GM19438 (cell line): ENCODE results near the gene AGFG2.
"Not testable (repeated sequence)": the region's sequence is repeated elsewhere in the genome, so short reads cannot be mapped to it uniquely, and the experiment has no call there.

Experiments
- ATAC-seq: cut with Tn5 transposase; IDR thresholded peaks from one replicate; pipeline ENCODE4 v1.9.1; 2021; ENCODE audit warnings: low read depth; ENCODE audit not compliant: unreplicated experiment

Gene AGFG2

GRCh38 chr7:100547872-100548271 is 8.9 kb downstream of the AGFG2 start:
- ATAC-seq: no peak

DNA sequence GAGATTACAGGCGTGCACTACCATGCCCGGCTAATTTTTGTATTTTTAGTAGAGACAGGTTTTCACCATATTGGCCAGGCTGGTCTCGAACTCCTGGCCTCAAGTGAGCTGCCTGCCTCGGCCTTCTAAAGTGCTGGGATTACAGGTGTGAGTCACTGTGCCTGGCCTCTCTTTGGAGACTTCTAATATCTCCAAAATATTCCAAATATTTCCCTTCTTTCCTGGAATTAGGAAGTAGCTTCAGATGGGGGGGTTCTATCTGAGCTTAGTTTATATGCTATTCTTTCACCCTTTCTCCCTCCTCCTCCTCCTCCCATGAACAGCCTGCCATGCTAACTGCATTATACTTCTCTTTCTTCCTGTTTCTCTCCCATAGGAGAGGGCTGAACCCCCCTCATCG is 9.4 kb downstream of the AGFG2 start:
- not testable (repeated sequence) for ATAC-seq

DNA sequence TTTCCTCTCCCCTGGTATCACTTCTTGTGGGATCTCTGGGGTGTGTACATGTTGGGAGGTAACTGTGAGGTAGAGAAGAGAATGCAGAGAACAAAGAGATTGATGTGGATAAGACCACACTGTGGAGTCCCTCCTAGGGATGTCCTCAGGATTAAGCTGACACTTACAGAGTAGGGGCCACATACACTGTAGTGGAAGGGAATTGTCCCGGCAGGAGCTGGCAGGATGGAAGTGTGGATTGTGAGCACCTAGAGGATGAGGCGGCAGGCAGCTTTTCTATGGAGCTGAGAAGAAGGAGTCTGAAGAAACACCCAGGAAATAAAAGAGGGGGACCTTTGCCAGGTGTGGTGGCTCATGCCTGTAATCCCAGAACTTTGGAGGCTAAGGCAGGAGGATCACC is 13.5 kb downstream of the AGFG2 start:
- ATAC-seq: no peak

GRCh38 chr7:100553032-100553431 is 14.0 kb downstream of the AGFG2 start:
- no peak for ATAC-seq

- ATAC-seq: no peak
Measured at GRCh38 chr7:100555701-100556100, 16.7 kb downstream of the AGFG2 start.

- no peak for ATAC-seq
Measured at GRCh38 chr7:100556541-100556940, 17.5 kb downstream of the AGFG2 start.

- ATAC-seq: no peak
Measured at GRCh38 chr7:100559127-100559526, 20.1 kb downstream of the AGFG2 start.

DNA sequence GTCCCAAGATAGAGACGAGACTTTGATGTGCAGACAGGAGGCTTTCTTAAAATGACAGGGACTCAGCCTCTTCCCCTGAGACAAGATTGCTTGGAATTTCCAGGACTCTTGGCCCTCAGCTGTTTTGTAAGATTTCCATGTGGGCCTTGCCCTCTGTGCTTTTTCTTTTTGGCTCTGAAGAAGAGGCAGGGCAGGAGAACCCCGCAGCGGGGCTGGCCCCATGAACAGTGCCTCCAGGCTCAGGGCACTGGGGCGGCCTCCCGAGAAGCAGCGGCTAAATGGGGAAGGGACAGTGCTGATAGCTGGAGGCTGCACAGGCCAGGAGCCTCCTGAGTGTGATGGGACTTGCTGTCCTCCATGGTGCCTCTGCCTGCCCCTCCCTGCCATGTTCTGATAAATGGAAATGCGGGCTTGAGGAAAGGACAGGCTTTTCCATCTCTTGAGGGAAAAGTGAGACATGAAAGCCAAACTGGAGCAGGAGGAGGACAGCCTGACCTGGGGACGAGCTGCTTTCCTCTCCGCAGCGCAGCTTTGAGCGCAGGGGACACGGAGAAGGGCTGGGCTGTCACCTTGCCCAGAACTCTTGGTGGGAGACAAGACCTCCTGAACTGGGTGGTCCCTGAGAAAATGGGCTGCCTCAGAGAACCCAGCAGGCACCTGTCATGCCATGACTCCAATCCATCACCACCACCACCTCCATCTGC is 22.6 kb downstream of the AGFG2 start:
- ATAC-seq: no peak

GRCh38 chr7:100562195-100563099 is 23.4 kb downstream of the AGFG2 start:
- no peak for ATAC-seq

DNA sequence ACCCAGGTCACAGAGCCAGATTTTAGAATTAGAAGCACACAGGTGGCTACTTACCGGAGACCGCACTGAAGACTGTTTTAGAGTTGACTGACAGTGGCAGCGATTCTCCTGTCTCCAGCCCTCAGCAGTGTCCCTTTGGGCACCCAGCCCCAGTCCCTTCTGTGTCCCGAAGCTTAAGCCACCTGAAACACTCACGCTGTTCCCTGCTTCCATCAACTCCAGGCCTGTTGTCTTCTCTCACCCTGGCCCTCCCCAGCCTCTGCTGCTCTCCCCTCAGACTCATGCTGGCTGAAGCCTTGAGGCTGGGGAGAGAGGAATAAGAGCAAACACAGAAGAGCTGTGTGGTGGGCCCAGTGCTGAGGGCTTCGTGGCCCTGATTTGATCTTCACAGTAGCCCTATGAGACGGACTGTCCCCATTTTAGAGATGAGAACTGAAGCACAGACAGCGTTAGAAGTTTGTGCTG is 24.1 kb downstream of the AGFG2 start:
- ATAC-seq: no peak

GRCh38 chr7:100563809-100564400 is 24.9 kb downstream of the AGFG2 start:
- peak; percentile 58 for ATAC-seq

GRCh38 chr7:100564405-100564804 is 25.4 kb downstream of the AGFG2 start:
- not testable (repeated sequence) for ATAC-seq

DNA sequence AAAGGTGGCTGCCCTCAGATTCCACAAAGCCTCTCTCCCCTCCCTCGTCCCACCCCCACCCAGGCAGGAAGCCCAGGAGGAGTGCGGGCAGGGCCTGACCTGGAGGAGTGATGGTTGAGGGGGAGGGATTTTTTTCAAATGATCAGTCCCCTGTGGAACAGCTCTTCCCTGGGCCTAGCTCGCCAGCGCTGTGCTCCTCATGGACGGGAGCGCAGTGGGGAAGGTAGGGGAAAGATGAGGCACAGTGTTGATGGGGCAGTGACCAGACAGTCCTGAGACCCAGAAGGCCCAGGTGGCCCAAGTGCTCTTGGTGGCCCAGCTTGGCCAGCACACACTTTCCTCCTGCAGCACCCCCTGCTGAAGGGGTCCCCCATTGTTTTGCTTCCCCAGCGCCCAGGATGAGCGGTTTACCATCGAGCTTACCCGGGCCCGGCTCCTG is 26.1 kb downstream of the AGFG2 start:
- no peak for ATAC-seq

DNA sequence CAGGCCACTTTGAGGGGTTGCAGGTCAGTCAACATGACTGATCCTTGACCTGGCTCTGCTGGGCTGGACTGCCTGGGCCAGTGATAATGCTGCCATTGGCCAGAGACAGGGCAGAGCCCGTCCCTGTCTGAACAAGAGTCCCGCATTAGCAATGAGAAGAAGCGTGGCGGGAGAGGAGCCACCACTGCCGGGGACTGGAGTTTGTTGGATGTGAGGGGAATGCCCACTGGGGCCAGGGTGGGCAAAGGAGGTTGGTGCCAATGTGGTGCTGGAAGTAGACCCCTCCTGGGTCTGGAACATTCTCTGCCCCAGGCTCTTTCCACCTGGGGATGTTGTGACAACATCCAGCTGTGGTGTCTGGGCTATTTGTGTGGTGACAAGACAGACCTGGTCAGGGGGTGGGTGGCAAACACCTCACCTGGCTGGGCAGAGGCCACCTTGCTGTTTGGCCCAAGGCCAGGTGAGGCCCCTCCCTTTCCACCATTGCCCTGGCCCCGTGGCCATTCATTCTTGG is 27.1 kb downstream of the AGFG2 start:
- no peak for ATAC-seq

DNA sequence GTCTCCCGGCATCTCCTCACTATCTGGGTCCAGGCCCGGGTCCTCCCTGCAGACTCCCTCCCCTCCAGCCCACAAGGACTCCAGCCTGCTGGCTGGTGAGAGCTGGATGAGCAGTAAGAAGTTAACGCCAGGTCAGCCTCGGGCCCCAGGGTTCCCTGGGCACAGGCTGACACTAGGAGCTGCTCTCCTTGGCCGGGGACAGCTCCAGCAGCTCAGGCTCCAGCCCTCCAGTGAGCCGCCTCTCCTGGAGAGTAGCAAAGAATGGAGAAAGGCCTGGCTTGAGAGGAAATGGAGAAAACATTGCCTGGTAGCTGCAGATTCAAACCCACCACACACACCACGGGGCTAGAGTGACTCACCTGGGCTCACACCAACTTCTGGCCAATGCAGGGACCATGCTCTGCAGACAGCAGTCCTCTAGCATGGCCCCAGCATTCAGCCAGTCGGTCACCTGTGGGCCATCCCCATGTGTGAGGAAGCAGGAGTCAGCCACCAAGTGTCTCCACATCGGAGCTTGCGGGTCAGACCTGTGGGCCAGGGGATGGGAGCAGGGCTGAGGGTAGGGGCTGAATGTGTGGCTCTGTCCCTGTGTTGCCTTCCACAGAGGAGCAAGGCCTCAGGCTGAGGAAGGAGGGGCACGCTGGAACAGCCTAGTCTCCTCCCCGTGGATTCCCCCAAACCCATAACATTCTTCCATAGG is 28.2 kb downstream of the AGFG2 start:
- ATAC-seq: no peak

- no peak for ATAC-seq
Measured at GRCh38 chr7:100567751-100568175, 28.8 kb downstream of the AGFG2 start.

DNA sequence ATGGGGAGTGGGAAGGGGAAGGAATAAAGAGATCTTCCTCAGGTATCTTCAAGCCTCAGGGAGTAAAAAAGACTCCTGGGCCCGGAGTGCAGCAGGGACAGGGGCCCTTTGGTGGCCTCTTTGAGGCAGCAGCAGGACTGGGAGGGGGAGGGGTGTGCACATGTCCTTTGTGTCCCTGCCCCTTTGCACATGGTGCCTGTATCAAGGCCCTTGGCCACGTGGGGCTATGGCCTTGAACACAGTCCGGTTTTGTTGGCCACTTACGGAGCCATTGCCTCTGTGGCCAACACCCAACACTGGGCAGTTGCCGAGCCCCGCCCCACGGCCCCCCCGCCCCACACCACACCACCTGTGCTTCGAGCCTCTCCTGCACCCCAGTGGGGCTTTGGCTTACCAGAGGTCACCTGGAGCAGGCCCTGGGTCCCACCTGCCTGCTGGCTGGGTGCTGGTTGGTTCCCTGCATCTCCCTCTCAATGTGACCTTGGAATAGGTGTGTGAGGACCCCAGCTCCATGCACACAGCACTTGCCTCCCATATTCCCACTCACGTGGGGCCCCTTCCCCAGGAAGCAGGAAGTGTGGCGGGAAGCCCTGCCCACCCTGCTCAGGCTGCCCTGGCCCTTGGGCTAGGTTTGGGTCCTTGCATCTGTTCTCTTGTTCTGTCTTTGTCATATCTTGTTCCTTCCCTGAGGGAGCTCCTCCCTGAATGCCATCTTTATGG is 29.3 kb downstream of the AGFG2 start:
- ATAC-seq: no peak

DNA sequence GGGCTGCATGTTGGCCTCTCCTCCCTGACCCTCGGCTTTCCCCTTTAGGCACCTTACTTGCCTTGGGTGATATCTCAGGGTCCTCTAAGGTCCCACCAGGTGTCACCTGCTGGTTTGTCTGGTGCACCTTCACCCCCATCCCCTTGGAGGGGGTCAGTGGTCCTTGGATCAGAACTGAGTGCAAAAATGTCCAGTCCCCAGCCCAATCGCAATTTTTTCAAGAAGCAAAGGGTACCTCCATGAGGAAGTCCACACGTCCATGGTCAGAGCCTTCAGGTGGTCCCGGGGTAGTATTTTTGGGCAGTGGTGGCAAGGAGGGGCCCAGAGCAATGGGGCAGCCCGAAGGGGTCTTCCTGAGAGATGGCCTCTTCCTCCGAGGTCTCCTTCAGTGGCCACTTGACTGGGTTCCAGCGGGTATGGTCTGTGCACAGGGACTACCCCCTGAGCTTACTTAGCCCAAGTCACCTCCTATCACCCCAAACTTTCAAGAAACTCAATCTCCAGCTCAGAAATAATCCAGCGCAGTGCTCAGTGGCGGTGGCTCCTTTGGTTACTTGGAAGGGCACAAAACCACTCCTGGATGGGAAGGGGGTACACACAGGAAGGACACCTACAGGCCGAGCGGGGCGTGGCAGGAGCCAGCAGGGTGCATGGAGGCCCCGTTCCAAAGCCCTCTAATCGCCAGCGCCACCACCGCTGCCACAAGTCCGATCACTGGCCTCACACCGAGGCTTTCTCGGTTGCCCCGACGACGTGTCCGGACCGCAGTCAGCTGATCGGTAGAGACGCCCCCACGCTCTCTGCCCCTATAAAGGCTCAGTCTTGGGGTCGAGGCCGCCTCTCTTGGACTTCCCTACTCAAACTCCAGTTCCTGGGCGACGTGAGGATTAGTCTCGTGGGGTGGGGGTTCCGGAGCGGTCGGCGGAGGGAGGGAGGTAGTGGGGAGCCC is 30.2 kb downstream of the AGFG2 start:
- no peak for ATAC-seq
